Activated CD4-positive, alpha-beta memory T cell treated with anti-CD3 and anti-CD28 coated beads, Interleukin-2, amount 10 ng/mL, durations not matched to agents 7 days and 5 days (primary cell): ENCODE results near the gene BCL2L13. TPM values are rescaled to one million over a fixed set of nuclear protein-coding genes. Genes with fewer than 3 reads are reported as not detected.

Experiments
- CTCF ChIA-PET: fragments of 350-600 bp; sonication (Branson Sonifier 250); formaldehyde crosslinking; loops from one replicate; lab custom pipeline; 2021; ENCODE audit warnings: antibody characterized with exemption, inconsistent platforms; lab: Charles Lee
- POLR2A ChIA-PET: fragments of 350-600 bp; sonication (Branson Sonifier 250); formaldehyde crosslinking; loops from one replicate; lab custom pipeline; 2021; ENCODE audit warnings: antibody characterized with exemption; lab: Charles Lee
- DNase-seq: peaks from one replicate; pipeline ENCODE4 v3.0.0-alpha.2; 2020
- H3K27ac Mint-ChIP-seq: one replicate; pipeline ENCODE4 v1.8.0; 2021; ENCODE audit warnings: mild to moderate bottlenecking, mixed read lengths
- H3K27me3 Mint-ChIP-seq: one replicate; pipeline ENCODE4 v1.8.0; 2021; ENCODE audit warnings: mixed read lengths
- H3K36me3 Mint-ChIP-seq: one replicate; pipeline ENCODE4 v1.8.0; 2021; ENCODE audit warnings: low read depth, mixed read lengths
- H3K4me1 Mint-ChIP-seq: one replicate; pipeline ENCODE4 v1.8.0; 2021; ENCODE audit warnings: mixed read lengths
- H3K4me3 Mint-ChIP-seq: one replicate; pipeline ENCODE4 v1.8.0; 2021; ENCODE audit warnings: mild to moderate bottlenecking, mixed read lengths
- H3K9me3 Mint-ChIP-seq: one replicate; pipeline ENCODE4 v1.8.0; 2021; ENCODE audit warnings: mixed read lengths
- total RNA-seq, 2 experiments: library from RNA; stranded (reverse); gene quantifications; one replicate each; pipeline ENCODE4 v1.2.3, GENCODE V29; 2021

Gene BCL2L13
- total RNA-seq, 2 experiments from 2014 or later, result 29.4 to 30.4 TPM

GRCh38 chr22:17774926-17775685 is 136.5 kb downstream of the BCL2L13 start:
- peaks cover 14% of the 10 kb centered on the region for H3K36me3 Mint-ChIP-seq
- CTCF ChIA-PET, result interaction anchor here (2.7 to 4.6 kb wide), 2 partner anchors 10 to 32 kb away, joined by 8 to 29 read pairs; no protein-coding TSS in a partner anchor
- peak overlapping the region; percentile 63 for H3K4me3 Mint-ChIP-seq
- peaks cover 29% of the 10 kb centered on the region for H3K27me3 Mint-ChIP-seq
- H3K4me1 Mint-ChIP-seq, result peaks cover 66% of the 10 kb centered on the region
- POLR2A ChIA-PET, result no interaction called here
- no peaks in the 10 kb centered on the region for H3K9me3 Mint-ChIP-seq
- DNase-seq, result no peak
- H3K27ac Mint-ChIP-seq, result peak overlapping the region; percentile 27

- ChIA-PET POLR2A (interaction anchor here (0.8 to 0.9 kb wide), 2 partner anchors 137 to 555 kb away, joined by 3 read pairs; no protein-coding TSS in a partner anchor), CTCF (interaction anchor here (1.8 kb wide), 1 partner anchor 10 kb away, joined by 7 read pairs; no protein-coding TSS in a partner anchor)
- DNase-seq, result no peak
- peaks cover 25% of the 10 kb centered on the region for H3K27me3 Mint-ChIP-seq
- H3K9me3 Mint-ChIP-seq, result no peaks in the 10 kb centered on the region
- H3K4me1 Mint-ChIP-seq, result peaks cover 71% of the 10 kb centered on the region
- peak overlapping the region; percentile 93 for H3K27ac Mint-ChIP-seq
- H3K4me3 Mint-ChIP-seq, result peak overlapping the region; percentile 86
- H3K36me3 Mint-ChIP-seq, result peaks cover 14% of the 10 kb centered on the region
These were observed 137.4 kb downstream of the BCL2L13 start for GRCh38 chr22:17775781-17776465.

- Mint-ChIP-seq H3K4me3 (peak overlapping the region; percentile 86), H3K9me3 (no peaks in the 10 kb centered on the region), H3K27ac (peak overlapping the region; percentile 93), H3K4me1 (peaks cover 77% of the 10 kb centered on the region), H3K36me3 (peaks cover 14% of the 10 kb centered on the region), H3K27me3 (peaks cover 17% of the 10 kb centered on the region)
- peak; percentile 82 for DNase-seq
- ChIA-PET CTCF (interaction anchor here (0.8 to 3.8 kb wide), 3 partner anchors 8 to 701 kb away, joined by 3 to 18 read pairs (median 7); no protein-coding TSS in a partner anchor), POLR2A (interaction anchor here (0.7 to 1.7 kb wide), 8 partner anchors 9 to 557 kb away, joined by 3 to 7 read pairs (median 4); partner anchors contain the start of gene PEX26)
These were observed 138.6 kb downstream of the BCL2L13 start for GRCh38 chr22:17777005-17777716.

- H3K36me3 Mint-ChIP-seq, result peaks cover 14% of the 10 kb centered on the region
- H3K4me1 Mint-ChIP-seq, result peaks cover 75% of the 10 kb centered on the region
- CTCF ChIA-PET, result interaction anchor here (0.5 to 3.8 kb wide), 4 partner anchors 8 to 702 kb away, joined by 3 to 18 read pairs (median 5); no protein-coding TSS in a partner anchor
These were observed 139.1 kb downstream of the BCL2L13 start for GRCh38 chr22:17777717-17778044.

GRCh38 chr22:17778412-17778976 is 139.9 kb downstream of the BCL2L13 start:
- DNase-seq, result no peak
- H3K4me3 Mint-ChIP-seq, result peak overlapping the region; percentile 86
- POLR2A ChIA-PET, result interaction anchor here (1.1 kb wide), 1 partner anchor 36 kb away, joined by 3 read pairs; no protein-coding TSS in a partner anchor
- H3K27me3 Mint-ChIP-seq, result peaks cover 6% of the 10 kb centered on the region
- H3K9me3 Mint-ChIP-seq, result no peaks in the 10 kb centered on the region
- CTCF ChIA-PET, result interaction anchor here (1.9 to 3.8 kb wide), 2 partner anchors 9 to 35 kb away, joined by 4 to 18 read pairs; no protein-coding TSS in a partner anchor
- peak overlapping the region; percentile 42 for H3K27ac Mint-ChIP-seq
- H3K36me3 Mint-ChIP-seq, result peaks cover 14% of the 10 kb centered on the region
- H3K4me1 Mint-ChIP-seq, result peaks cover 67% of the 10 kb centered on the region

More at GRCh38 chr22:17777717-17778044, 139.1 kb downstream of the BCL2L13 start:
- DNase-seq, result no peak
- Mint-ChIP-seq H3K4me3 (peak overlapping the region; percentile 86), H3K9me3 (no peaks in the 10 kb centered on the region), H3K27ac (peak overlapping the region; percentile 93), H3K27me3 (peaks cover 14% of the 10 kb centered on the region)
- POLR2A ChIA-PET, result interaction anchor here (0.7 to 1.7 kb wide), 5 partner anchors 10 to 300 kb away, joined by 3 to 7 read pairs (median 4); partner anchors contain the start of gene PEX26

- peak; percentile 37 for DNase-seq
- Mint-ChIP-seq H3K4me1 (peaks cover 65% of the 10 kb centered on the region), H3K27me3 (peaks cover 5% of the 10 kb centered on the region), H3K36me3 (peaks cover 14% of the 10 kb centered on the region), H3K4me3 (peak overlapping the region; percentile 36), H3K9me3 (no peaks in the 10 kb centered on the region), H3K27ac (peak overlapping the region; percentile 42)
- CTCF ChIA-PET, result interaction anchor here (1.9 to 3.8 kb wide), 2 partner anchors 8 to 36 kb away, joined by 4 to 18 read pairs; no protein-coding TSS in a partner anchor
- POLR2A ChIA-PET, result interaction anchor here (0.8 to 1.4 kb wide), 5 partner anchors 10 to 298 kb away, joined by 3 to 6 read pairs (median 3); partner anchors contain the start of gene PEX26
These were observed 140.9 kb downstream of the BCL2L13 start for GRCh38 chr22:17779286-17780115.

- H3K27ac Mint-ChIP-seq, result no peak overlapping the region
These were observed 141.7 kb downstream of the BCL2L13 start for GRCh38 chr22:17780116-17780740.

More at GRCh38 chr22:17780116-17780740, 141.7 kb downstream of the BCL2L13 start:
- ChIA-PET CTCF (interaction anchor here (1.9 to 3.8 kb wide), 2 partner anchors 8 to 36 kb away, joined by 4 to 18 read pairs; no protein-coding TSS in a partner anchor), POLR2A (interaction anchor here (1.1 to 1.4 kb wide), 4 partner anchors 10 to 297 kb away, joined by 3 to 6 read pairs (median 4); partner anchors contain the start of gene PEX26)
- no peaks in the 10 kb centered on the region for H3K9me3 Mint-ChIP-seq
- no peak for DNase-seq
- H3K36me3 Mint-ChIP-seq, result peaks cover 14% of the 10 kb centered on the region
- no peak overlapping the region for H3K4me3 Mint-ChIP-seq
- peaks cover 2% of the 10 kb centered on the region for H3K27me3 Mint-ChIP-seq
- peaks cover 61% of the 10 kb centered on the region for H3K4me1 Mint-ChIP-seq

Other genes with a start within 250 kb of the BCL2L13 start
- not detected for gene SLC25A18, start 75.3 kb upstream of the BCL2L13 start, total RNA-seq
- 100 to 1,000 TPM; 103 TPM for gene ATP6V1E1, start 10.0 kb upstream of the BCL2L13 start, total RNA-seq
- 10 to 100 TPM; 21.4 to 25.7 TPM for gene BID, start 135.7 kb downstream of the BCL2L13 start, total RNA-seq